ENCODE results near the gene OTOA.
"Not testable (repeated sequence)": the region's sequence is repeated elsewhere in the genome, so short reads cannot be mapped to it uniquely, and the experiment has no call there.

OTOA gene

DNA sequence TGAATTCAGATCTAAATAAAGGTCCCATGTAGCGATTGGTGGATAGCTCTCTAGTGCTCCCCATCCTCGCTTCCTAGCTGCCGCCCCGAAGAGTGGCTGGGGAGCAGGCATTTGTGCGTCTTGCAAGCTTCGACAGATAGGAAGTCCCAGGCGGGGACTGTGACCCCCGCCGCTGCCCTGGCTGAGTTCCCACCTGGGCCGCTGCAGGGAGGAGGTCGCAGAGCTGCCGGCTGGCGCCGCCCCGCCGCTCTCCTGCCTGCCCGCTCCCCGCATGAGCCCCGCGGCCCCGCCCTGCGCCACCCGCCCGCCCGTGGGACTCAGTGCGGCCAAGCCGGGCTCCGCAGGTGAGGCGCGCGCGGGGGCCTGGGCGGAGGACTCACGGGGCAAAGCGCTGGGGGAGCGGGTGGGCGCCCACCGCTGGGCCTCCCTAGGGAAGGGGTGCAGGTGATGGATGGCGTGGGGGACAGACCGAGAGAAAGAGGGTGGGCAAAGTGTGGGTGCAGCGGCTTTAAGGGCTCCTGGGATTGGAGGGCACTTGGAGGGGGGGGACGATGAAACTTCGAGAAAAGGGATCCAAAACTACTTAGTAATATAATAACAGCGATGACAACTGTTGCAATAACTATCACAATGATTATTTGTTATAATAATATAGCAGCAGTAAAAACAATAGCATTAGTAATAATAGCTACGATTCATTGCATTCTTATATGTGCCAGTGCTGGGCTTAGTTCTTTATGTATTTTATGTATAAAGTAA lies at the start of gene OTOA:
Gene OTOA (plus strand): TSS at position 80 of the 759 bp plus-strand sequence. CDS start 14,547 bp downstream, outside the sequence.
- DNase-seq (ENCODE audit: low spot score): peak; percentile 15

DNA sequence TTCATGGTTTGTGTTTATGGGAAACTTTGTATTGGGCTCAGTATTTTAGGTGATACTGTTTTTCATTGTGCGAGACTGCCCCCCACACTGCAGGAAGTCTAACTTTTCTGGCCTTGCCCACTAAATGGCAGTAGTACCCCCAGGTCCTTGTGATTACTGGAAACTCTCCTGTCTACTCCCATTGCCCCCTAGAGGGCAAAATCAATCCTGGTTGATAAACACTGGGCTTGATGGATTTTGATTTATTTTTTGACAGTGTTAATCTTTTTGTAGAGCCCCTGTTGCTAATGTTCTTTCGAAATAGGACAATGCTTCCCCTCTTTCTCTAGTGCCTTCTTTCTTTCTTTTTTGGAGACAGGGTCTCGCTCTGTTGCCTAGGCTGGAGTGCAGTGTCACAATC lies 48.9 kb upstream of the OTOA start:
- no peak for DNase-seq (ENCODE audit: low spot score)

- DNase-seq (ENCODE audit: low spot score): no peak
Observed at GRCh38 chr16:21617607-21618006, 46.2 kb upstream of the OTOA start.

DNA sequence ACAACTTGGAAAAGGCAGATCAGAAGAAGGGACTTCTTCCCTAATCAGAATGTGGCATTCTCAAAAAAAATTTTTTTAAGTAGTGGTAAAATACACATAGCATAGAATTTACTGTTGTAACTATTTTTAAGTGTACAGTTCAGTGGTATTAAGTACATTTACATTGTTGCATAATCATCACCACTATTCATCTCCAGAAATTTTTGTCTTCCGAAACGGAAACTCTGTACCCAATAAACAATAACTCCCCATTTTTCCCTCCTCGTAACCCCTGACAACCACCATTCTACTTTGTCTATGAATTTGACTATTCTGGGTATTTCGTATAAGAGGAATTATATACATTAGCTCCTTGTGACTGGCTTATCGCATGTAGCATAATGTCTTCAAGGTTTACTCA lies 45.5 kb upstream of the OTOA start:
- no peak for DNase-seq (ENCODE audit: low spot score)

- DNase-seq (ENCODE audit: low spot score): no peak
Observed at GRCh38 chr16:21619765-21620425, 43.9 kb upstream of the OTOA start.

GRCh38 chr16:21620592-21620991 lies 43.2 kb upstream of the OTOA start:
- no peak for DNase-seq (ENCODE audit: low spot score)

GRCh38 chr16:21622545-21622944 lies 41.2 kb upstream of the OTOA start:
- DNase-seq (ENCODE audit: low spot score): no peak

GRCh38 chr16:21625026-21625425 lies 38.7 kb upstream of the OTOA start:
- DNase-seq (ENCODE audit: low spot score): no peak

DNA sequence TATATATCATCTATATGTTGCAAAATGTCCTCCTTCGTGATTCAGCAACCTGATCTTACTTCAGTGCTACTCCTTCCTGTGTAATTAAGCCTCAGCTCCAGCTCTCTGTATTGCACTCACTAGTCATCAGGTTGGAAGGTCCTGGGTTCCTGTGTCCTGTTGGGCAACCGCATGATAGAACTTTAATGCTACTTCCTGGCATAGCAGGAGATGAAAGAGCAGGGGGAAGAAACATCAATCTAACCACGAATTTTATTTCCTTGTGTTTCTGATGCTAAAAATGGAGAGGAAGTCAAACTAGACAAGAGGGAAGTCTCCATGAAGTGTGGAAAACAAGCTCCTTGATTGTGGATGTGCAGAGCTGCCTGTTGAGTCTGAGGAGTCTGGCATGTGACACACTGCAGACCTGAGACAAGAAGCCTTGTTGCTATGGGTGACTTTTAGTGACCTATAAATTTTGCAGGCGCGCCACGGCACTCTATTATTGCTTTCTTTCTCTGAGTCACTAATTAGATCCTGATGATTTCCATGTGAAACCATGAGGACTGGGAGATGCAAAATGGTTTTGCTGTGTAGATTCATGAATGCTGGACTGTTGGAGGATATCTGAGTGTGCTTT lies 37.0 kb upstream of the OTOA start:
- DNase-seq (ENCODE audit: low spot score): peak; percentile 79

GRCh38 chr16:21628121-21628726 lies 35.5 kb upstream of the OTOA start:
- no peak for DNase-seq (ENCODE audit: low spot score)

DNA sequence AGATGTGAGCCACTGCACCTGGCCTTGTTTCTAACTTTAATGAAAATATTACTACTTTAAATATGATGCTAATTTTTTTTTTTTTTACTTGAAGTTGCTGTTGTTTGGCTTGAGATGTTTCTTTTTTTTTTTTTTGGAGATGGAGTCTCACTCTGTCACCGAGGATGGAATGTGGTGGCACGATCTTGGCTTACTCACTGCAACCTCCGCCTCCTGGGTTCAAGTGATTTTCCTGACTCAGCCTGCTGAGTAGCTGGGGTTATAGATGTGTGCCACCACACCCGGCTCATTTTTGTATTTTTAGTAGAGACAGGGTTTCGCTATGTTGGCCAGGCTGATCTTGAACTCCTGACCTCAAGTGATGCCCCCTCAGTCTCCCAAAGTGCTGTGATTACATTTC lies 35.0 kb upstream of the OTOA start:
- DNase-seq (ENCODE audit: low spot score): peak; percentile 22

DNA sequence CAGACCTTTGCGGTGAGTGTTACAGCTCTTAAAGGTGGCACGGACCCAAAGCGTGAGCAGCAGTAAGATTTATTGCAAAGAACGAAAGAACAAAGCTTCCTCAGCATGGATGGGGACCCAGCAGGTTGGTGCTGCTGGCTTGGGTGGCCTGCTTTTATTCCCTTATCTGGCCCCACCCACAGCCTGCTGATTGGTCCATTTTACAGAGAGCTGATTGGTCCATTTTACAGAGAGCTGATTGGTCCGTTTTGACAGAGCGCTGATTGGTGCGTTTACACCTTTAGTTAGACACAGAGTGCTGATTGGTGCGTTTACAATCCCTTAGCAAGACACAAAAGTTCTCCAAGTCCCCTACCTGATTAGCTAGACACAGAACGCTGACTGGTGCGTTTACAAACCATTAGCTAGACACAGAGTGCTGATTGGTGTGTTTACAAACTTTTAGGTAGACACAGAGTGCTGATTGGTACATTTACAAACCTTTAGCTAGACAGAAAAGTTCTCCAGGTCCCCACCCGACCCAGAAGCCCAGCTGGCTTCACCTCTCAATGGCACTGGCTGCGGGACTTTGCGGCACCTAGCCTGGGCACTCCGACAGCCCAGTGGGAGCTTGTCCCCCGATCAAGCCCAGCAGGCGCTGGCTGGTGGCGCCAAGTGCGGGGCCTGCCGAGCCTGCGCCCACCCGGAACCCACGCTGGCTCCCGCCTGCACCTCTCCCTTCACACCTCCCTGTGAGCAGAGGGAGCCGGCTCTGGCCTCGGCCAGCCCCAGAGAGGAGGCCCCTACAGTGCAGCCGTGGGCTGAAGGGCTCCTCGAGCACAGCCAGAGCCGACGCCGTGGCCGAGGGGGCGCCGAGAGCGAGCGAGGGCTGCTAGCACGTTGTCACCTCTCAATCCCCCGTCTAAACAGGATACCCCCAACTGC lies 33.9 kb upstream of the OTOA start:
- DNase-seq (ENCODE audit: low spot score): not testable (repeated sequence)

- not testable (repeated sequence) for DNase-seq (ENCODE audit: low spot score)
Observed at GRCh38 chr16:21630866-21631265, 32.9 kb upstream of the OTOA start.

GRCh38 chr16:21631376-21631775 lies 32.4 kb upstream of the OTOA start:
- DNase-seq (ENCODE audit: low spot score): not testable (repeated sequence)

DNA sequence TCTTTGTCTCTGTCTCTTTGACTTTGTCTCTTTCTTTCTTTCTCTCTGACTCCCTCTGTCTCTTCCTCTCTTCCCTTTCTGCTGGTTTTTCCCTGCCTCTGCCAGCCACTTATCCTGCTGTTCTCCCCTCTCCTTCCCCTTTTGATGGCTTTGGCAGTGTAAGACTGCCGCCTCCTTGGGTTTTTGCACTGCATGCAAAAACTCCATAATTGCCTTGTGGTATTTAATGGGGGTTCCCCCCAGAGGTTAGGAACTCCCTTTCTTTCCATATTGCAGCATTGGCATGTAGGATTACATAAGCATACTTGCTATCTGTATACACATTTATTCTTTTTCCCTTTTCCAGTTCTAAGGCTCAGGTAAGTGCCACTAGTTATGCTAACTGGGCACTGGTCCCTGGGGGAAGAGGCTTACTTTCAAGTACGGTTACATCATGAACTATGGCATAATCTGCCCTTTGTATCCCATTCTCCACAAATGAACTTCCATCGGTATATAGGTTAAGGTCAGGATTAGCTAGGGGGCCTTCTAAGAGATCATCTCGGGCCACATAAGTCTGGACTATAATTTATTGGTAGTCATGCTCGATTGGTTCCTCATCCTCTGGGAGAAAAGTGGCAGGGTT lies 31.7 kb upstream of the OTOA start:
- not testable (repeated sequence) for DNase-seq (ENCODE audit: low spot score)

DNA sequence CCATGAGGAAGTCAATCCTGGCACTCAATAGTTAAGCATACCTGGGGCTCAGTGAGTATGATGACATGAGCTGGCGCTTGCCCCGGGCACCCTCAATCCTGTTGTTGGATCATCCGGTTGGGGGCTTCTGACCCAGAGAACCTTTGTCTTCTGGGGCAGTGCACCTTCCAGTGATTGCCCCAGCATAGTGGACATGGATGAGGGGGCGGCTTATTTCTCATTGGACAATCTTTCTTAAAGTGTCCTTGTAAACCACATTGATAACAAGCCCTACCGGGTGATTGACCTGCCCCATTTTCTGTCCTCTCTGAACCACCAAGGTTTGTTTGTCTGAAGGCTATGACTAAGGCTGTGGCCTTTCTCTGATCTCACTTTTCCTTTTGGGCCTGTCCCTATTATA lies 29.6 kb upstream of the OTOA start:
- no peak for DNase-seq (ENCODE audit: low spot score)

GRCh38 chr16:21635694-21636093 lies 28.1 kb upstream of the OTOA start:
- DNase-seq (ENCODE audit: low spot score): not testable (repeated sequence)

GRCh38 chr16:21637032-21637968 lies 26.5 kb upstream of the OTOA start:
- DNase-seq (ENCODE audit: low spot score): no peak

DNA sequence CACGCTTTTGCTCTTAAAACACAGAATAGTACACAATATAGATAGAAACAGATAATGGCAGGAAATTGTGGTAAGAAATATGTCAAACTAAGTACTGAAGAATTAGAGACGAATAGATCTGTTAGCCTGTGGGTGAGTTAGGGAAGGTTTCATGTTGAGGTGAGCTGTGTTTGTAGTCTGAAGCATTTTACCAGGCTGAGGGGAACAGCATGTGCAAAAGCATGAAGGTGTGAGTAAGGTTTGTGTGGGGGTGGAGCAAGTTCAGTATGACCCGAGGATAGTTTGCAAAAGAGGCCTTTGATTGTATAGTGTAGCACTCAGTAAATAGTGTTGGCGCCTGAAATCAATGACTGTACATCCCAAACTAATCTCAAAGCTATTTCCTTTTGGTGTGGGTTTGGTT lies 25.2 kb upstream of the OTOA start:
- DNase-seq (ENCODE audit: low spot score): no peak

DNA sequence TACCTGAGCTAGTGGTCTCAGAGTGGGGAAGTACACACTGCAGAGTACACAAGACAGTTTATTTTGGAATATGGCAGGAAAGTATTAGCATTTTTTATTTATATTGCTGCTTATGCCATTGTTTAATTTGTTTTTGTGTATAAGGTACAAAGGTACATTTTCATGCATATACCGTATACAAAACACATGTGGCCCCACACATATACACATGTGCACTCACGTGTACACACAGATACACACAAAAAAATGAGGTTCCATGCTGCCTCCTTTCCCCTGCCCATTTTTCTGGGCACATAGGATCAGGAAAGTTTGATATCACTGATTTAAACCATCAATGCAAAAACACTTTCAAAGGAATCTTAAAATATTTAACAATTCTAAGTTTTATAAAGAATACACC lies 24.3 kb upstream of the OTOA start:
- DNase-seq (ENCODE audit: low spot score): no peak

Data from hepatic stellate cell (primary cell).